Measurements from ENCODE around the gene CELF2. TPM values are rescaled to one million over a fixed set of nuclear protein-coding genes. Genes with fewer than 3 reads are reported as not detected.

CELF2 gene
- total and polyA plus RNA-seq, 2 of the 4 experiments (the other 2 are of a cell fraction) = 3.5 to 6.6 TPM

- Histone ChIP-seq H3K4me1 (ENCODE audit: control insufficient read depth, insufficient read depth, low read length) (no peaks in the 10 kb centered on the region), H3K9ac (ENCODE audit: low read depth, low read length) (no peak overlapping the region), H3K4me3 (ENCODE audit: insufficient read depth, low read depth, low read length) (no peak overlapping the region), H3K4me2 (ENCODE audit: low read depth, low read length) (no peak overlapping the region), H3K23ac (ENCODE audit: low read depth, low read length) (no peak overlapping the region), H2BK5ac (ENCODE audit: low read depth, low read length, poor library complexity, severe bottlenecking) (no peak overlapping the region), H4K5ac (ENCODE audit: low read depth, low read length) (no peak overlapping the region), H3K36me3 (ENCODE audit: control insufficient read depth, insufficient read depth, low read length) (no peaks in the 10 kb centered on the region), H2AK9ac (replicated peaks; ENCODE audit: low read depth, low read length, poor library complexity) (no peak overlapping the region), H2AFZ (replicated peaks; ENCODE audit: low read length, poor library complexity) (no peak overlapping the region), H3K9me3 (ENCODE audit: control insufficient read depth, insufficient read depth, low read length) (no peaks in the 10 kb centered on the region), H2AK5ac (ENCODE audit: low read depth, low read length) (no peak overlapping the region), H2BK15ac (ENCODE audit: low read depth, low read length) (no peak overlapping the region), H3K27ac (ENCODE audit: insufficient read depth, low read length) (no peak overlapping the region), H4K8ac (ENCODE audit: low read depth in 2 of 2, low read length in 2 of 2) (no peak overlapping the region), H3K14ac (replicated peaks; ENCODE audit: low read depth, low read length) (no peak overlapping the region), H4K20me1 (ENCODE audit: insufficient read depth, low read length) (no peaks in the 10 kb centered on the region), H4K91ac (ENCODE audit: insufficient read depth, low read depth, low read length) (no peak overlapping the region), H3K18ac (ENCODE audit: low read depth, low read length) (no peak overlapping the region), H3K9me1 (ENCODE audit: insufficient read depth, low read length) (no peaks in the 10 kb centered on the region), H3K4ac (ENCODE audit: low read depth, low read length) (no peak overlapping the region), H2BK120ac (ENCODE audit: low read depth, low read length) (no peak overlapping the region), H3K79me1 (ENCODE audit: low read depth in 1 of 2, low read length in 2 of 2) (no peaks in the 10 kb centered on the region), H2BK20ac (ENCODE audit: low read depth, low read length) (no peak overlapping the region), H3K27me3 (ENCODE audit: control insufficient read depth, insufficient read depth, low read length) (no peaks in the 10 kb centered on the region), H3K56ac (ENCODE audit: extremely low read depth, insufficient read depth, low read length) (no peak overlapping the region)
- intact Hi-C loops (cut with micrococcal nuclease) = no loop called here
- POLR2A ChIA-PET (ENCODE audit: unreplicated experiment) = no interaction called here
- WGBS, 2 experiments (ENCODE audit: extremely low coverage in 2 of 2, insufficient read length in 1 of 2) = no CpG with 5 or more reads among the region's 10 CpGs
- CTCF ChIA-PET = no interaction called here
- DNase-seq (no peak), ATAC-seq (ENCODE audit: low read depth) (no peak)
- in situ Hi-C loops (cut with MboI; ENCODE audit: low sequenced_read_pairs) = no loop called here
- dilution Hi-C loops (cut with HindIII; ENCODE audit: low sequenced_read_pairs, unreplicated experiment) = no loop called here
- no TSS peak for BruUV-seq (replicated peaks)
- no peak for TF ChIP-seq NFE2L2 (IDR thresholded peaks at IDR 0.05; ENCODE audit: low read depth, low read length)
- TF ChIP-seq RCOR1 (IDR thresholded peaks at IDR 0.05; ENCODE audit: insufficient replicate concordance, low read length) = no peak
- no peak for TF ChIP-seq MAZ (IDR thresholded peaks at IDR 0.05; ENCODE audit: borderline replicate concordance, low read depth, low read length)
- no peak for TF ChIP-seq SMC3 (IDR thresholded peaks at IDR 0.05; ENCODE audit: low read depth, low read length)
These were observed 130.7 kb downstream of the CELF2 start for GRCh38 chr10:11148142-11149028.
